ENCODE measurements around the gene CMKLR1.
A peak's percentile ranks its signal among the peaks of the same experiment; 100 is the strongest.

The CMKLR1 gene

GRCh38 chr12:108363565-108363964 lies 24.5 kb upstream of the CMKLR1 start:
- no peak overlapping the region for H3K4me3 ChIP-seq
- no peak overlapping the region for H3K27ac ChIP-seq
- H3K36me3 ChIP-seq = no peaks in the 10 kb centered on the region
- H4K20me1 ChIP-seq = peaks cover 87% of the 10 kb centered on the region
- no peak overlapping the region for H3K4me2 ChIP-seq
- peaks cover 17% of the 10 kb centered on the region for H3K4me1 ChIP-seq
- H3K27me3 ChIP-seq = peaks cover 85% of the 10 kb centered on the region
- H3K9me3 ChIP-seq = no peaks in the 10 kb centered on the region
- no peak for TF ChIP-seq Cebpa-rat (IDR thresholded peaks at IDR 0.05)
- H3K9ac ChIP-seq = no peak overlapping the region

GRCh38 chr12:108363165-108363564 lies 24.1 kb upstream of the CMKLR1 start:
- H4K20me1 ChIP-seq = peaks cover 87% of the 10 kb centered on the region
- no peak overlapping the region for H3K9ac ChIP-seq
- no peaks in the 10 kb centered on the region for H3K9me3 ChIP-seq
- peaks cover 89% of the 10 kb centered on the region for H3K27me3 ChIP-seq
- H3K4me1 ChIP-seq = peaks cover 17% of the 10 kb centered on the region
- no peak overlapping the region for H3K4me2 ChIP-seq
- TF ChIP-seq Cebpa-rat (IDR thresholded peaks at IDR 0.05) = no peak
- H3K27ac ChIP-seq = no peak overlapping the region
- H3K4me3 ChIP-seq = no peak overlapping the region
- no peaks in the 10 kb centered on the region for H3K36me3 ChIP-seq

- H3K4me2 ChIP-seq = no peak overlapping the region
- H3K27ac ChIP-seq = no peak overlapping the region
- H3K9me3 ChIP-seq = no peaks in the 10 kb centered on the region
- H3K36me3 ChIP-seq = no peaks in the 10 kb centered on the region
- H3K27me3 ChIP-seq = peaks cover 92% of the 10 kb centered on the region
- H3K4me3 ChIP-seq = no peak overlapping the region
- H3K4me1 ChIP-seq = peaks cover 17% of the 10 kb centered on the region
- H4K20me1 ChIP-seq = peaks cover 90% of the 10 kb centered on the region
- H3K9ac ChIP-seq = no peak overlapping the region
- TF ChIP-seq Cebpa-rat (IDR thresholded peaks at IDR 0.05) = no peak
These were observed 22.5 kb upstream of the CMKLR1 start for GRCh38 chr12:108361606-108362005.

GRCh38 chr12:108360487-108360886 lies 21.4 kb upstream of the CMKLR1 start:
- Histone ChIP-seq H3K4me2 (peak overlapping the region; percentile 33), H3K9me3 (no peaks in the 10 kb centered on the region)
- TF ChIP-seq Cebpa-rat (IDR thresholded peaks at IDR 0.05) = no peak

GRCh38 chr12:108360057-108360456 lies 20.9 kb upstream of the CMKLR1 start:
- H3K27me3 ChIP-seq = peaks cover 87% of the 10 kb centered on the region
- H3K9me3 ChIP-seq = no peaks in the 10 kb centered on the region
- peaks cover 77% of the 10 kb centered on the region for H4K20me1 ChIP-seq
- no peak overlapping the region for H3K27ac ChIP-seq
- no peaks in the 10 kb centered on the region for H3K36me3 ChIP-seq
- no peak overlapping the region for H3K4me3 ChIP-seq
- H3K9ac ChIP-seq = no peak overlapping the region
- peak overlapping the region; percentile 33 for H3K4me2 ChIP-seq
- no peak for TF ChIP-seq Cebpa-rat (IDR thresholded peaks at IDR 0.05)
- H3K4me1 ChIP-seq = peaks cover 17% of the 10 kb centered on the region

More at GRCh38 chr12:108360487-108360886, 21.4 kb upstream of the CMKLR1 start:
- no peak overlapping the region for H3K9ac ChIP-seq
- peaks cover 17% of the 10 kb centered on the region for H3K4me1 ChIP-seq
- peaks cover 81% of the 10 kb centered on the region for H4K20me1 ChIP-seq
- no peak overlapping the region for H3K27ac ChIP-seq
- peaks cover 87% of the 10 kb centered on the region for H3K27me3 ChIP-seq
- H3K36me3 ChIP-seq = no peaks in the 10 kb centered on the region
- H3K4me3 ChIP-seq = no peak overlapping the region

GRCh38 chr12:108358580-108358965 lies 19.5 kb upstream of the CMKLR1 start:
- H3K36me3 ChIP-seq = no peaks in the 10 kb centered on the region
- H4K20me1 ChIP-seq = peaks cover 63% of the 10 kb centered on the region
- H3K4me2 ChIP-seq = no peak overlapping the region
- H3K9ac ChIP-seq = no peak overlapping the region
- peaks cover 74% of the 10 kb centered on the region for H3K27me3 ChIP-seq
- no peak for TF ChIP-seq Cebpa-rat (IDR thresholded peaks at IDR 0.05)
- peaks cover 17% of the 10 kb centered on the region for H3K4me1 ChIP-seq
- no peak overlapping the region for H3K4me3 ChIP-seq
- H3K9me3 ChIP-seq = no peaks in the 10 kb centered on the region
- no peak overlapping the region for H3K27ac ChIP-seq

GRCh38 chr12:108357834-108358579 lies 18.9 kb upstream of the CMKLR1 start:
- H3K27ac ChIP-seq = no peak overlapping the region
- no peak for TF ChIP-seq Cebpa-rat (IDR thresholded peaks at IDR 0.05)
- no peak overlapping the region for H3K9ac ChIP-seq
- no peaks in the 10 kb centered on the region for H3K36me3 ChIP-seq
- H3K4me2 ChIP-seq = no peak overlapping the region
- no peak overlapping the region for H3K4me3 ChIP-seq
- peaks cover 17% of the 10 kb centered on the region for H3K4me1 ChIP-seq
- H3K9me3 ChIP-seq = no peaks in the 10 kb centered on the region
- H4K20me1 ChIP-seq = peaks cover 63% of the 10 kb centered on the region
- peaks cover 68% of the 10 kb centered on the region for H3K27me3 ChIP-seq

GRCh38 chr12:108356835-108357806 lies 18.0 kb upstream of the CMKLR1 start:
- Histone ChIP-seq H3K9ac (no peak overlapping the region), H3K27me3 (peaks cover 59% of the 10 kb centered on the region), H3K9me3 (no peaks in the 10 kb centered on the region), H3K27ac (no peak overlapping the region), H4K20me1 (peaks cover 60% of the 10 kb centered on the region), H3K4me1 (peaks cover 17% of the 10 kb centered on the region), H3K36me3 (no peaks in the 10 kb centered on the region), H3K4me3 (no peak overlapping the region), H3K4me2 (no peak overlapping the region)
- no peak for TF ChIP-seq Cebpa-rat (IDR thresholded peaks at IDR 0.05)

GRCh38 chr12:108355069-108355468 lies 16.0 kb upstream of the CMKLR1 start:
- Histone ChIP-seq H3K27me3 (peaks cover 52% of the 10 kb centered on the region), H3K9ac (no peak overlapping the region), H3K4me1 (peaks cover 4% of the 10 kb centered on the region), H4K20me1 (peaks cover 53% of the 10 kb centered on the region; the same call in 1 of the 2 replicates), H3K27ac (no peak overlapping the region), H3K9me3 (no peaks in the 10 kb centered on the region), H3K4me3 (no peak overlapping the region), H3K36me3 (no peaks in the 10 kb centered on the region), H3K4me2 (no peak overlapping the region)
- no peak for TF ChIP-seq Cebpa-rat (IDR thresholded peaks at IDR 0.05)

GRCh38 chr12:108352591-108352990 lies 13.5 kb upstream of the CMKLR1 start:
- H3K36me3 ChIP-seq = no peaks in the 10 kb centered on the region
- no peak overlapping the region for H3K9ac ChIP-seq
- H3K27ac ChIP-seq = no peak overlapping the region
- no peaks in the 10 kb centered on the region for H3K9me3 ChIP-seq
- no peak for TF ChIP-seq Cebpa-rat (IDR thresholded peaks at IDR 0.05)
- H3K4me2 ChIP-seq = no peak overlapping the region
- peaks cover 28% of the 10 kb centered on the region; the same call in 1 of the 2 replicates for H4K20me1 ChIP-seq
- peaks cover 28% of the 10 kb centered on the region for H3K27me3 ChIP-seq
- H3K4me1 ChIP-seq = no peaks in the 10 kb centered on the region
- no peak overlapping the region for H3K4me3 ChIP-seq
